B cell (primary cell): ENCODE results near the gene JAKMIP2. TPM values are rescaled to one million over a fixed set of nuclear protein-coding genes. Genes with fewer than 3 reads are reported as not detected.

Experiments
- ATAC-seq: fragments of 200-7000 bp; cut with Tn5 transposase; one replicate; pipeline ENCODE4 v1.10.0; 2021; ENCODE audit warnings: low read depth, mild to moderate bottlenecking, moderate number of reproducible peaks, moderate library complexity
- CTCF ChIA-PET: fragments of 350-600 bp; sonication (Branson Sonifier 250); formaldehyde crosslinking; loops from one replicate; lab custom pipeline; 2021; ENCODE audit warnings: antibody characterized with exemption, inconsistent platforms; lab: Charles Lee
- POLR2A ChIA-PET: fragments of 350-600 bp; sonication (Branson Sonifier 250); formaldehyde crosslinking; loops from one replicate; lab custom pipeline; 2021; ENCODE audit warnings: antibody characterized with exemption; lab: Charles Lee
- DNase-seq: peaks from one replicate; pipeline ENCODE4 v3.0.0; 2013
- H2AFZ ChIP-seq: 2 replicates; pipeline ENCODE4 v1.6.1; 2012; ENCODE audit warnings: mild to moderate bottlenecking, low read depth, low read length; ENCODE audit not compliant: insufficient read depth, poor library complexity, severe bottlenecking
- H3K27ac ChIP-seq, 2 donors: 1 replicate in 1 of 2; 2 replicates in 1 of 2; pipeline ENCODE4 v1.5.1; 2012 to 2013; ENCODE audit warnings: low read length in 2 of 2, mild to moderate bottlenecking in 2 of 2, moderate library complexity in 1 of 2
- H3K27me3 ChIP-seq, 4 experiments: fragments of 200-600 bp in 1 of 4; sonication (generic) in 1 of 4; replicated peaks in 1 of 4; 1 replicate in 2 of 4; 2 replicates in 2 of 4; pipeline versions ENCODE4 v1.6.1 to v1.7.0; 2013 to 2016; ENCODE audit warnings: low read length in 3 of 4, mild to moderate bottlenecking in 2 of 4, mixed read lengths in 1 of 4, moderate library complexity in 1 of 4; ENCODE audit not compliant: insufficient read depth in 4 of 4, control insufficient read depth in 3 of 4; ENCODE audit errors: control extremely low read depth in 1 of 4
- H3K36me3 ChIP-seq, 2 experiments: replicated peaks in 1 of 2; 1 replicate in 1 of 2; 2 replicates in 1 of 2; pipeline versions ENCODE4 v1.6.1 to v1.7.1; 2013; ENCODE audit warnings: low read length in 1 of 2; ENCODE audit not compliant: insufficient read depth in 2 of 2, control insufficient read depth in 1 of 2; ENCODE audit errors: control extremely low read depth in 1 of 2, extremely low read depth in 1 of 2
- H3K4me1 ChIP-seq, 2 donors: fragments of 200-600 bp in 1 of 2; sonication (generic) in 1 of 2; 1 replicate in 1 of 2; 2 replicates in 1 of 2; pipeline versions ENCODE4 v1.5.1 to v1.6.1; 2013 to 2017; ENCODE audit warnings: low read length in 2 of 2; ENCODE audit not compliant: control insufficient read depth in 2 of 2, insufficient read depth in 2 of 2
- H3K4me2 ChIP-seq: replicated peaks from 2 replicates; pipeline ENCODE3; 2012; ENCODE audit warnings: mild to moderate bottlenecking, low read depth, low read length; ENCODE audit not compliant: poor library complexity, severe bottlenecking
- H3K4me3 ChIP-seq, 5 experiments: fragments of 200-600 bp in 1 of 5; sonication (generic) in 1 of 5; 1 replicate in 3 of 5; 2 replicates in 2 of 5; pipeline versions ENCODE4 v1.5.1 to v1.7.0; 2011 to 2016; ENCODE audit warnings: low read length in 4 of 5, mild to moderate bottlenecking in 4 of 5, low read depth in 2 of 5, control low read depth in 1 of 5, moderate library complexity in 1 of 5; ENCODE audit not compliant: insufficient read depth in 1 of 5; ENCODE audit errors: control extremely low read depth in 1 of 5, extremely low read depth in 1 of 5
- H3K79me2 ChIP-seq: fragments of 200-600 bp; sonication (generic); one replicate; pipeline ENCODE4 v1.6.0; 2016; ENCODE audit warnings: low read length; ENCODE audit not compliant: control insufficient read depth, insufficient read depth
- H3K9ac ChIP-seq: fragments of 200-600 bp; sonication (generic); 2 replicates; pipeline ENCODE4 v1.6.1; 2017; ENCODE audit warnings: mild to moderate bottlenecking, low read length, moderate library complexity
- H3K9me3 ChIP-seq, 3 donors: one replicate each; pipeline versions ENCODE4 v1.6.1 to v1.7.1; 2013; ENCODE audit warnings: low read length in 2 of 3; ENCODE audit not compliant: control insufficient read depth in 2 of 3, insufficient read depth in 1 of 3; ENCODE audit errors: control extremely low read depth in 1 of 3
- H4K20me1 ChIP-seq: 2 replicates; pipeline ENCODE4 v1.6.0; 2012; ENCODE audit warnings: mild to moderate bottlenecking, low read length; ENCODE audit not compliant: insufficient read depth, control insufficient read depth, poor library complexity, severe bottlenecking
- H3K27ac Mint-ChIP-seq: one replicate; pipeline ENCODE4 v1.8.0; 2021; ENCODE audit warnings: mixed read lengths
- H3K27me3 Mint-ChIP-seq: one replicate; pipeline ENCODE4 v1.8.0; 2021; ENCODE audit warnings: mixed read lengths
- H3K4me1 Mint-ChIP-seq: one replicate; pipeline ENCODE4 v1.8.0; 2021; ENCODE audit warnings: mixed read lengths
- H3K4me3 Mint-ChIP-seq: one replicate; pipeline ENCODE4 v1.8.0; 2021; ENCODE audit warnings: mixed read lengths
- H3K9me3 Mint-ChIP-seq: one replicate; pipeline ENCODE4 v1.8.0; 2022; ENCODE audit warnings: mixed read lengths; ENCODE audit not compliant: insufficient read depth
- CTCF ChIP-seq: fragments of 200-600 bp; IDR thresholded peaks from one replicate; pipeline ENCODE4 v1.8.0; 2022; ENCODE audit warnings: antibody characterized with exemption, mild to moderate bottlenecking
- EZH2 ChIP-seq: IDR thresholded peaks from 2 replicates; pipeline ENCODE4 v1.6.1; 2012; ENCODE audit warnings: borderline replicate concordance, low read depth, mild to moderate bottlenecking, moderate library complexity, low read length; ENCODE audit not compliant: insufficient read depth, poor library complexity, severe bottlenecking
- WGBS: methylation state at CpG from one replicate; pipeline ENCODE4 v1.1.5; 2013; ENCODE audit warnings: missing lambda C conversion rate; ENCODE audit not compliant: insufficient coverage; 5-methylcytosine and 5-hydroxymethylcytosine counted together
- intact Hi-C: fragments of 100-400 bp; cut with micrococcal nuclease; formaldehyde crosslinking; loops from one replicate; pipeline ENCODE4 v1.10.0; 2022
- polyA plus RNA-seq: library from polyadenylated mRNA; depleted of rRNA; stranded (reverse); fragments of >200 nt; gene quantifications from 2 replicates; pipeline ENCODE4 v1.2.3, GENCODE V29; 2012
- total RNA-seq, 2 donors: library from RNA; stranded (reverse); fragments of 120-200 nt in 1 of 2; gene quantifications; 1 replicate in 1 of 2; 2 replicates in 1 of 2; pipeline versions ENCODE4 v1.2.3 to v1.2.4, GENCODE V29; 2013 to 2022

Gene JAKMIP2
- total and polyA plus RNA-seq, 2 donors (not counting 1 experiment from before 2014, with no cell fraction given), result 0.24 to 4.1 TPM

- Mint-ChIP-seq H3K27ac (no peak overlapping the region), H3K27me3 (peaks cover under 1% of the 10 kb centered on the region), H3K4me1 (no peaks in the 10 kb centered on the region), H3K9me3 (no peaks in the 10 kb centered on the region), H3K4me3 (no peak overlapping the region)
- no peaks in the 10 kb centered on the region for H4K20me1 ChIP-seq
- intact Hi-C loops, result no loop called here
- TF ChIP-seq CTCF (no peak), EZH2 (no peak)
- no peak overlapping the region for H3K4me3 ChIP-seq
- H3K9ac ChIP-seq, result no peak overlapping the region
- no peak overlapping the region for H3K27ac ChIP-seq
- no peaks in the 10 kb centered on the region for H3K79me2 ChIP-seq
- H3K9me3 ChIP-seq, result no peaks in the 10 kb centered on the region
- POLR2A ChIA-PET, result no interaction called here
- no peak overlapping the region for H3K4me2 ChIP-seq
- WGBS, result 100% methylated on average over 1 of the region's 1 CpG
- DNase-seq, result no peak
- no peak for ATAC-seq
- no peaks in the 10 kb centered on the region for H3K27me3 ChIP-seq
- no peak overlapping the region for H2AFZ ChIP-seq
- H3K4me1 ChIP-seq, result no peaks in the 10 kb centered on the region
- no peaks in the 10 kb centered on the region for H3K36me3 ChIP-seq
- CTCF ChIA-PET, result no interaction called here
Measured at GRCh38 chr5:147573211-147573610, 209.3 kb downstream of the JAKMIP2 start.

- Histone ChIP-seq H3K9ac (no peak overlapping the region), H3K4me1 (no peaks in the 10 kb centered on the region), H3K27ac (no peak overlapping the region), H3K4me2 (no peak overlapping the region), H3K79me2 (no peaks in the 10 kb centered on the region), H2AFZ (no peak overlapping the region), H3K4me3 (no peak overlapping the region), H3K9me3 (no peaks in the 10 kb centered on the region), H3K36me3 (no peaks in the 10 kb centered on the region), H4K20me1 (no peaks in the 10 kb centered on the region), H3K27me3 (no peaks in the 10 kb centered on the region)
- no peaks in the 10 kb centered on the region for H3K27me3 Mint-ChIP-seq
- no peak for DNase-seq
- no peak for ATAC-seq
- POLR2A ChIA-PET, result no interaction called here
- TF ChIP-seq EZH2, result no peak
- TF ChIP-seq CTCF, result no peak
- 90% methylated on average over 6 of the region's 9 CpGs for WGBS
- H3K27ac Mint-ChIP-seq, result no peak overlapping the region
- H3K9me3 Mint-ChIP-seq, result no peaks in the 10 kb centered on the region
- H3K4me1 Mint-ChIP-seq, result no peaks in the 10 kb centered on the region
- CTCF ChIA-PET, result no interaction called here
- intact Hi-C loops, result no loop called here
- H3K4me3 Mint-ChIP-seq, result no peak overlapping the region
Measured at GRCh38 chr5:147568710-147569406, 213.7 kb downstream of the JAKMIP2 start.
